HG02642 (cell line): ENCODE measurements around the gene TSPYL2.
A peak's percentile ranks its signal among the peaks of the same experiment; 100 is the strongest.

ENCODE experiments used
- ATAC-seq: cut with Tn5 transposase; IDR thresholded peaks from one replicate; pipeline ENCODE4 v1.9.1; 2021; ENCODE audit warnings: mild to moderate bottlenecking; ENCODE audit not compliant: unreplicated experiment, poor library complexity

TSPYL2 gene

GRCh38 chrX:53078943-53079342, 3.2 kb upstream of the TSPYL2 start:
- no peak for ATAC-seq

DNA sequence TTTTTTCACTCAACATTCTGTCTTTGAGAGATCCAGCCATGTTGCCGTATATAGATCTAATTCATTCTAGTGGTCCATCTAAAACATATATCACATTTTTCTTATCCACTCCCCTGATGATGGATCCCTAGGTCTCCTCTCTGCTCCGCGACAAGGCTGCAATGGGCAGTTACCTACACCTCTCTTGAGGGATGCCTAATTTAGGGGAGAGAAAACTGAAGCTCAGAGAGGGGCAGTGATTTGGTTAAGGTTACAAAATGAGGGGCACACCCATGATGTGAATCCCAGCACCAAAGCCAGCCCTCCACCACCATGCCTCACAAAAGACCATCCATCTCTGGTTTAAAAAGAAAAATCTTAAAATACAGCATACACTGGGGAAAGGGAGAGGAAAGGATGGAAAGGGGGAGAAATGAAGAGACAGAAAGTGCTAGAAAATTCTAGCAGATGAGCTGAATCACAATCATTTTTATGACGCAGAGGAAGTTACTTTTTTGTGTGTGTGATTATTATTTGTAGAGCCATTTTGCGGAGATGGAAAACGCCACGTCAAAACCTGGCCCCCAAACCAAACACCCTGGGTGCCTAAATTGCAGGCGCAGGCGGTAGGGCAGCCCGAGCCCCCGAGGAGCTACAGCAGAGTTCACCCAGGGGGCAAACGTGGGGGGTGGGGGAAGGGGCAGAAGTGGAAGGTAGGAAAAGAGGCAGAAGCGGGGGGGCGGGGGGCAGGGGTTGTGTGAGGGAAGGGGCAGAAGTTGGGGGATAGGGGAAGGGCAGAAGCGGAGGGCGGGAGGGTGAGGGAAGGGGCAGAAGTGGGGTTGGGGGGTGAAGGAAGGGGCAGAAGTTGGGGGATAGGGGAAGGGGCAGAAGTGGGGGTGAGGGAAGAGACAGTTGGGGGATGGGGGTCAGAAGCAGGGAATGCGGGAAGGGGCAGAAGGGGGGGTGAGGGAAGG, 1.3 kb upstream of the TSPYL2 start:
- no peak for ATAC-seq

GRCh38 chrX:53082773-53083616, 828 bp downstream of the TSPYL2 start:
- ATAC-seq, result no peak

DNA sequence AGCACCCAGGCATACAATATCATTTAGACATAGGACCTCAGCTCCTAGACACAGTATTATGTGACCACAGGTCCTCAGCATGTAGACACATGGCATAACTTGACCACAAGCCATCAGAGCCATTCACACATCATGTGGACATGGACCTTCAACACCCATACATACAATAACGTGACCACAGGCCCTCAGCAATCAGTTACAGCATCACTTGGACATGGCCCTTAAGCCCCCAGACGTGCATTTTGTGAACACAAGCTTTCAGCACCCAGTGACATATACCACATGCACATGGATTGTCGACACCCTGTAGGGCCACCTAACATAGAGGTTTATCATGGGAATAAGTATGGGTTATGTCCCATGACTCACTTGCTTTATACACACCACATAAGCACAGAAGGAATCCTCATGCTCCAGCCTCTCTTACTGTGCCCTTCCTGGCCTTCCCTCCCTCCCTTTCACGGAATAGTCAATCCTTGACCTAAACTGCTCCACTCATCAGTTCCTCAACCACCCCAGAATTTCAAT, 1.9 kb downstream of the TSPYL2 start:
- ATAC-seq, result no peak

DNA sequence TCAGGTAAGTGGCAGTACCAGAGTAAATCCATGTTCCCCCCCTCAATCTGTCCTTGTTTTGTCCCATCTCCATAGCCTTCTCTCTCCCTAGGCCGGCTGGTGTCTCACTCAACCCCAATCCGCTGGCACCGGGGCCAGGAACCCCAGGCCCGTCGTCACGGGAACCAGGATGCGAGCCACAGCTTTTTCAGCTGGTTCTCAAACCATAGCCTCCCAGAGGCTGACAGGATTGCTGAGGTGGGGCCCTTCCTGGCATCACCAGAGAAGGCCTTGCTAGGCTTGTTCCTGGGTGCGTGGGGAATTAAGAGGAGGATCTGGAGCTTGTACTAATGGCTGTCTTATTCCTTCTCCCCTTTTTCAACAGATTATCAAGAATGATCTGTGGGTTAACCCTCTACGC, 2.7 kb downstream of the TSPYL2 start:
- ATAC-seq, result no peak

GRCh38 chrX:53085661-53086229, 3.6 kb downstream of the TSPYL2 start:
- no peak for ATAC-seq

DNA sequence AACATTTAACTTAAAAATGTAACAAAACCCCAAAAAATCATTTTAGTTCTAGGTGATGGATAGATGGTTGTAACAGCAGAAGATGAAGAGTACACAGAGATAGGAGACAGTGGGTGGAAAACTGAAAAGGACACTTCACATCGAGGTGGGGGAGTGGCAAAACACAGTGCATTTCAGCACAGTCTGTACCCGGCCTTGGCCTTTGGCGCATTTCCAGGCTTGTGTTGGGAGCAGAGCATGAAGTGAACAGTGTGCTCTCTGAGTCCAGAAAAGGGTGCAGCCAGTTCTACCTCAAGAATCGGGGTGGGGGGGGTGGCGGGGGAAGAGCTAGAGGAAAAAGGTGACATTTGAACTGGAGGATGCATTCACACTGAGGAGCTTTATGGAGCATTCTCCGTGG, 4.3 kb downstream of the TSPYL2 start:
- no peak for ATAC-seq

DNA sequence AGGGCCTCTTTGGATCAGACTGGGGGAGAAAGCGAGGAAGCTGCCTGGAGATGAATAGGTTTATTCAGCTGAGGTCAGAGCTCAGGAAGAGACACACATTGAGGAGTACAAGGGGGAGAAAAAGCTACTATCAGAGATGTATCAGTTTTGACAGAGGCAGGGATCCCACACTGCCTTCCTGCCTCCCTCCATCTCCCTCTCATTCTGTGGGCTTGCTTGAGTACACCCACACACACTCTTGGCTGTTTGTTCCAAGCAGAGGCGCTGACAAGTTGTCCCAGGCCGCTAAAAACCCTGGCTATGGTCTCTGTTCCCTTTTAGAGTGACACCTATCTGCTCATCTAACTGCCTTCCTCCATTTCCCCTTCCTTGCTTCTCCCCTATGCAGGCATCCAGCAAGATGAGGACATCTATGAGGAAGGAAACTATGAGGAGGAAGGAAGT, 5.2 kb downstream of the TSPYL2 start:
- ATAC-seq, result no peak

- ATAC-seq, result peak; percentile 54
Measured at GRCh38 chrX:53088136-53088974, 6.2 kb downstream of the TSPYL2 start.

- no peak for ATAC-seq
Measured at GRCh38 chrX:53089224-53089842, 7.2 kb downstream of the TSPYL2 start.

DNA sequence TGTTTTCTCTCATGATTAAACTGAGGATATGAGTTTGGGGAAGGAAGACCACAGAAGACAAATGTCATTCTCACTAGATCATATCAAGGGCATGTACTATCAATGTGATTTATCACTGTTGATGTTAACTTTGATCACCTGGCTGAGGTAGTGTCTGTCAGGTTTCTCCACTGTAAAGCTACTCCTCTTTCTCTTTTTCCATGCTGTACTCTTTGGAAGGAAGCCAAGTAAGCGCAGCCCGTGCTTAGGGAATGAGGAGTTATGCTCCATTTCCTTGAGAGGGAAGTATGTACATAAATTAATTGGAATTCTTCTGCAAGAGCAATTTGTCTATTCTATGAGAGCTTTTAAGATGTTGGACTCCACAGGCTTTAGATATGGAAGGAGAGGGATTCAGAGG, 7.8 kb downstream of the TSPYL2 start:
- no peak for ATAC-seq

DNA sequence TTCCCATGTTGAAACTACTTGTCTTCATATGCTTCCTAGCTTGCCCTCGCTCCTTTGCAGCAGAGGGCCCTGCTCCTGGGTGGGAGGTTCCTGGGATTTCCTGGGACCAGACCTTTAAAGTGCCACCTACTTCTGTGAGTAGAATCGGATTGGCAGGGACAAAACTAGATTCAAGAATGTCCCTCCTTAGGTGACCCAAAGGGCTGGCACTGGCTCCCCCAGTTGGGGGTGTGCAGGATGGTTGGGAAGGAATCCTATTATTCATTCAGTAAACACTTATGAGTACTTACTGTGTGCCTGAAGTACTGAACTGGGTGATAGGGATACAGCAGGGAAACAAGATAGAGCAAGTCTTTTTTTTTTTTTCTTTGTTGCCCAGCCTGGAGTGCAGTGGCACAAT, 9.2 kb downstream of the TSPYL2 start:
- no peak for ATAC-seq

DNA sequence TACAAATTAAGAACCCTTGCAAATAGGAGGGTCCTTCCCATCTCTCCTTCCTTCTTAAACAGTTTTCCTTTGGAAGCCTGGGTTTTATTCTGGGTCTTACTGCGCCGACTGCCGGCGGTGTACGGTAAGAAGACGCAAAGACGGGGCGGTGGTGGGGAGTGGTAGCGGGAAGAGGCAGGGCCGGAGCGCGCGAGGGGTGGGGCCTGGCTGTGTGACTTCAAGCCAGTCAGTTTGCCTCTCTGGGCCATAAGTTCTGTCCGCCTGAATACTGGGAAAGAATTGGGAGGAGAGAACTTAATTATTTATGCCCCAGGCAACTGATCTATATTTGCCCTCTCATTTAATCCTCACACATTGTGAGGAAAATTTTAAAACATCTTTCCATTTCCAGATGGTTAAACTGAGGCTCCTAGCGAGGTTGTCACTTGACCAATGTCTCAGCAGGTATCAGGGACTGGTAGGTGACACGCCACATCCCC, 11.0 kb downstream of the TSPYL2 start:
- ATAC-seq, result peak; percentile 55

DNA sequence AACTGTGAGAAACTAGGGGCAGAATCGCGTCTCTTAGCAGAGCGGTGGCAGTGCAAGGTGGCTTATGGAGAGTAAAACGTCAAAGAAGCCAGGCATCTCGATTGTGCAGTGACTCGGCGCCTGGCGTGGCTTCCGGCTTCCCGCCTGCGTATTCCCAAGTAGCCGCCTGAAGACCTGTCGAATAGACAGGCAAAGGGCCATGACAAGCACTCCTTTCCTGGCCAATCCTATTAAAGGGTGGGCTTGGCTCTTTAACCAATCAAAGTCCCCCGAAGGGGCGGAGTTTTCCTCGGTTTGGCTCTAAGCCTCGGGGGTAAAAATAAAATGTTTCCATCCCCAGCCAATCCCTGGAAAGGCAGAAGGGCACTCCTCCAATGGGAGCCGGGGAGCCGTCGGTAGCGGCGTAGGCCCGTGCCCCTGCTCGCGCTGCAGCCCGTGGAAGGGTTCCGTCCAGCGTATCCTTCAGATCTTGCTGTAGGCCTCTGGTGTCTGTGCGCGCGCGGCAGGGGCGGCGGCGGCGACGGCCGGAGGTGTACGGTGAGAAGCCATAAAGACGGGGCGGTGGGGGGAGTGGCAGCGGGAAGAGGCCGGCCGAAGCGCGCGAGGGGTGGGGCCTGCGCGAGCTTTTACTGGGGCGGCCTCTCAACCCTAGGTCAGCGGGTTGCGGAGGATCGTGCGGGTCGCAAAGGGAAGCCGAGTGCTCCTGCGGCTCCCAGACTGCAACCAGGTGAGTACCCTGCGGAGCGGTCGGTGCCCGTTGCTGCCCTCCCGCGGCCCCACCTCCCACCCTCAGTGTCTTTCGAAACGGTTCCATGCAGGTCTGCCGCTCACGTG, 11.8 kb downstream of the TSPYL2 start, which contains the start of gene KANTR:
KANTR (plus strand) TSS at position 395 of the 834 bp plus-strand sequence. CDS start 30,131 bp downstream, outside the sequence.
- peak; percentile 86 for ATAC-seq

DNA sequence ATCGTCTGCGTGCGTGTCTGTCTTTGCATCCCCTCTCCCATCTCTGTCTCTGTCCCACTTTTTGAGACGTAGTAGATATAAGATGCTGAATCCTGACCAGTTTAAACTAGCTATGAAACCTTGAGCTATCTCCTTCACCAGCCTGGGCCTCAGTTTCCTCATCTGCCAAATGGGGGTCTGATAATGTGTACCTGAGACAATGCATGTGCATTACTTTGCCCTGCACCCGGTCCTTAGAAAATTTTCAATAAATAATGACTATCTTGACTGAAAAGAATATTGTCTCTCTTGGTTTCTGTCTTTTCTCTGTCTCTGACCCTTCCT, 12.4 kb downstream of the TSPYL2 start:
- ATAC-seq, result no peak

DNA sequence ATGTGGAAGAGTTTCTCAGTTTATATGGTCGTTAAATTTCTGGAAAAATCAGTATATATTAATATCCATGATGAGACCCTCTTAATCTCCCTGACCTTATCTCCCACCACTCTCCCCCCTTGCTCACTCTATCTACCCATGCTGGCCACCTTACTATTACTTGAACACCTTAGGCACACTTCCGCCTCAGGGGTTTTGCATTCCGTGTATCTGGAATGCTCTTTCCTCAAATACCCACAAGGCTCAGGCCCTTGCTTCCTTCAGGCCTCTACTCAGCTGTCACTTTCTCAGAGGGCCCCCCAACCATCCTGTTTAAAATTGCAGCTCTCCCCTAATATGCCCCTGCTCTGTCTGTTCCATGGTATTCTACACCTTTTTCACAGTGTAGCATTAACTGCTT, 13.6 kb downstream of the TSPYL2 start:
- ATAC-seq, result no peak

GRCh38 chrX:53114864-53115549, 32.8 kb downstream of the TSPYL2 start:
- no peak for ATAC-seq

- no peak for ATAC-seq
Measured at GRCh38 chrX:53115550-53115874, 33.3 kb downstream of the TSPYL2 start.
